Embryonic facial prominence (tissue), 1 donor: ENCODE data around the gene BPTF.
"Not testable (repeated sequence)": the region's sequence is repeated elsewhere in the genome, so short reads cannot be mapped to it uniquely, and the experiment has no call there.

Source experiments
- DNase-seq: peaks from one replicate; pipeline ENCODE4 v3.0.0-alpha.2; 2016; ENCODE audit errors: extremely low spot score

Gene BPTF

DNA sequence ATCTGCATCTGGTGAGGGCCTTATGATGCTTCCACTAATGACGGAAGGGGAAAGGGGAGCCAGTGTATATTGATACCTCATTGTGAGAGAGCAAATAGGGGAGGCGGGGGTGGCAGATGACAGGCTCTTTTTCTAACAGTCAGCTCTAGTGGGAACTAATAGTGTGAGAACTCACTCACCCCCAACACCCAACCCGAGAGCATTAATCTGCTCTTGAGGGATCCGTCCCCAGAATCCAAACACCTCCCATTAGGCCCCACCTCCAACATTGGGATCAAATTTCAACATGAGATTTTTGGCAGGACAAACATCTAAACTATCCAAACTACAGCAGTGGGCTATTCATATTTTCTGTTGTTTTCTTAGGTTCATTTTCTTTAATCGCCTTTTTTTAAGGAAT lies 54.4 kb downstream of the BPTF start:
- DNase-seq: no peak

DNA sequence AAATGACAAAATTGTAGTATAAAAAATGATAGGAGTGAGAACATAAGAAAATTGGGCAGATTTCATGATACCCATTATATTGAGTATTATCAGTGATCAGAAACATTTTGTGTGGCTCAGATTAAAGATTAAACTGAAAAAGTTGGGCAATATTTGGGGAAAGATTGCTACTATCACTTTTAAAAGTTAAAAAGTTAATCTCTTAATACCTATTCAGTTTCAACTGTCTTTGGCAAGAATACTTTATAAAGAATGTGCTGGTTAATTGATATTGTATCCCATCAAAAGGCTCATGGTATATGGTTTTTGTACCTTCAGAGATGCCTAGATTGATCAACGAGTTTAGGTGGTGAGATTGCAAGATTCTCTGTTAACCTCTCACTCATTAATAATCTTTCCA lies 55.8 kb downstream of the BPTF start:
- no peak for DNase-seq

DNA sequence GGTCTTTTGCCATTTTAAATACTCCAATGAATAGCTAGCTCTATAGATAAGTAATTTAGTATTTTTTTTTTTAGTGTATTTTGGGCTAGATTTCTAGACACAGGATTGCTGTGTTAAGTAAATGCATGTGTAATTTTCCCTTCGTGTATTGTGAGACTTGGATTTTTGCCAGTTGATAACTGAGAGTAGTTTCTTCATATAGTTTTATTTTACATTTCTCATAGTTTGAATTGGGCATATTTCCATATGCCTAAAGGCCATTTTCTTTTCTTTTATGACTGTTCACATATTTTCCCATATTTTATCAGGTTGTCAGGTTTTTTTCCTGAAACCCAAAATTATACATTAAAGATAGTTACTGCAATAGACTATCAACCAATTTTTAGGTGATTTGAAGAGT lies 59.4 kb downstream of the BPTF start:
- DNase-seq: no peak

DNA sequence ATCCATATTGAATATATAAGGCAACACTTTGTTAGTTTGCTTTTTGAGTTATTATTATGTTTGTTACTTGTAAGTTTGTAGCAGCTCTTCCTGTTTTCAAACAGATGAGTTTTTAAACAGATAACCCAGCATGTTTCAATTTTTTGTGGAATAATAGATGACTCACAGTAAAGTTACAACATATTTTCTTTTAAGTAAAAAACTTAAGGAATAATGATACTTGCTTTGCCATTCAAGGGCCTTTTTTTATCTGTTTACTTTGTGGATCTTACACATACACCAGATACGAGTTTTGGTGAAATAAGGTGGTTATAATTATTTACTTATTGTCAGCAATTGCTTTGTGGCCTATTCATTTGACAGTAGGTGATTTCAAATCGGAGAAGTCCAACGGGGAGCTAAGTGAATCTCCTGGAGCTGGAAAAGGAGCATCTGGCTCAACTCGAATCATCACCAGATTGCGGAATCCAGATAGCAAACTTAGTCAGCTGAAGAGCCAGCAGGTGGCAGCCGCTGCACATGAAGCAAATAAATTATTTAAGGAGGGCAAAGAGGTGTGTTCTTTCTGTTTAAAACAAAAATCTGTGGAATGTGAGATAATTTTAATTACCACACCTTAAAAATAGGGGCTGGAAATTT lies 66.3 kb downstream of the BPTF start:
- no peak for DNase-seq

DNA sequence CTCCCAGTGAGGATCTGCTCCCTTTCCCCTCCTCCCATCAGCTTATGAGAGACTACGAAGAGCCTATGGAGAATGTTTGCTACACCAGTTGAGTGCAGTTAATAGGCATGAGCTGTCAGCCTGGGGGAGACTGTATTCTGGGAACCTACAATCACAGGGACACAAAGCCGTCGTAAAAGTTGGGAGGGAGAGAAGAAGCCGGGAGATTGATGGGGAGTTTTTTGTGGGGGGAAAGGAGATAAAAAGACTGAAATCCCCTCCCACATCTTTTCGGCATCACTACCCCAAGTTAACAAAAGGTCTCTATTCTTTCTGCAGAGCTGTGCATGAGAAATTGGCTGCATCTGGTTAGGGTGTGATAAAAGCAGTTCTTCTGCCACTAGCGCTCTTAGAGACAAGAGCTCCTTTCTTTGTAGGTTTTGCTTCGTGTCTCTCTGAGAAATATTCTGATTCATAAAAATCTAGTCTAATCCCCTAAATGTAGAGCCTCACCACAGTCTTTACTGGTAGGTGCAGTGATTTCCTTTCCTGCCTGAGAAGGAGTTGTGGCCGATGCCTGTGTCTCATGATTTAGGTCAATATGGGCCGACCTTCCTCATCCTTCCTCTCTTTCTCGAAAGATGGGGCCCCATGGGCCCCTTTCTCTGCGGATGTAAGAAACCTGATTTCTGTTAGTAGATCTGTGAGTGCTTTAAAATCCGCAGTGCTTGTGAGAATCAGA lies 77.4 kb downstream of the BPTF start:
- DNase-seq: no peak

DNA sequence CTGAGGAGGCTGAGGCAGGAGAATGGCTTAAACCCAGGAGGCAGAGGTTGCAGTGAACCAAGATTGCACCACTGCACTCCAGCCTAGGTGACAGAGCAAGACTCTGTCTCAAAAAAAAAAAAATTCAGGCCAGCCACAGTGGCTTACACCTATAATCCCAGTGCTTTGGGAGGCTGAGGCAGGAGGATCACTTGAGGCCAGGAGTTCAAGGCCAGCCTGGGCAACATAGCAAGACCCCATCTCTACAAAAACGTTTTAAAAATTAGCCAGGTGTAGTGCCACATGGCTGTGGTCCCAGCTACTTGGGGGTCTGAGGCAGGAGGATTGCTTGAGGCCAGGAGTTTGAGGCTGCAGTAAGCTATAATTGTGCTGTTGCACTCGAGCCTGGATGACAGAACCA lies 80.0 kb downstream of the BPTF start:
- DNase-seq: not testable (repeated sequence)

DNA sequence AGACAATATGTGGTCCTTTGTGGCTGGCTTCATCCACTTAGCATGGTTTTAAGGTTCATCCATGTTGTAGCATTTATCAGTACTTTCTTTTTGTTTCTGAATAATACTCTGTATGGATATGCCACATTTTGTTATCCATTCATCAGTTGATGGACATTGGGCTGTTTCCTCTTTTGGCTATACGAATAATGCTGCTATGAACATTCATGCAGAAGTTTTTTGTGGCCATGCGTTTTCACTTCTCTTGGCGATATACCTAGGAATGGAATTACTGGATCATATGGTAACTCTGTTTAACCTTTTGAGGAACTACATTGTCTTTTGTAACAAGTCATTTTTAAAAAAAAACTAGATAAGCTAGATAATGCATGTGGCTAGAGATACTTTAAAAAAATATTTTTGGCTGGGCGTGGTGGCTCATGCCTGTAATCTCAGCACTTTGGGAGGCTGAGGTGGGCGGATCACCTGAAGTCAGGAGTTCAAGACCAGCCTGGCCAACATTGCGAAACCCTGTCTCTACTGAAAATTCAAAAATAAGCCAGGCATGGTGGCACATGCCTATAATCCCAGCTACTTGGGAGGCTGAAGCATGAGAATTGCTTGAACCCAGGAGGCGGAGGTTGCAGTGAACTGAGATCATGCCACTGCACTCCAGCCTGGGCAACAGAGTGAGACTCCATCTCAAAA lies 85.0 kb downstream of the BPTF start:
- DNase-seq: not testable (repeated sequence)

DNA sequence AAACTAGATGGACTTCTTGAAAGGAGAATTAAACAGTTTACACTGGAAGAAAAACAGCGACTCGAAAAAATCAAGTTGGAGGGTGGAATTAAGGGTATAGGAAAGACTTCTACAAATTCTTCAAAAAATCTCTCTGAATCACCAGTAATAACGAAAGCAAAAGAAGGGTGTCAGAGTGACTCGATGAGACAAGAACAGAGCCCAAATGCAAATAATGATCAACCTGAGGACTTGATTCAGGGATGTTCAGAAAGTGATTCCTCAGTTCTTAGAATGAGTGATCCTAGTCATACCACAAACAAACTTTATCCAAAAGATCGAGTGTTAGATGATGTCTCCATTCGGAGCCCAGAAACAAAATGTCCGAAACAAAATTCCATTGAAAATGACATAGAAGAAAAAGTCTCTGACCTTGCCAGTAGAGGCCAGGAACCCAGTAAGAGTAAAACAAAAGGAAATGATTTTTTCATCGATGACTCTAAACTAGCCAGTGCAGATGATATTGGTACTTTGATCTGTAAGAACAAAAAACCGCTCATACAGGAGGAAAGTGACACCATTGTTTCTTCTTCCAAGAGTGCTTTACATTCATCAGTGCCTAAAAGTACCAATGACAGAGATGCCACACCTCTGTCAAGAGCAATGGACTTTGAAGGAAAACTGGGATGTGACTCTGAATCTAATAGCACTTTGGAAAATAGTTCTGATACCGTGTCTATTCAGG lies 85.9 kb downstream of the BPTF start:
- DNase-seq: no peak

DNA sequence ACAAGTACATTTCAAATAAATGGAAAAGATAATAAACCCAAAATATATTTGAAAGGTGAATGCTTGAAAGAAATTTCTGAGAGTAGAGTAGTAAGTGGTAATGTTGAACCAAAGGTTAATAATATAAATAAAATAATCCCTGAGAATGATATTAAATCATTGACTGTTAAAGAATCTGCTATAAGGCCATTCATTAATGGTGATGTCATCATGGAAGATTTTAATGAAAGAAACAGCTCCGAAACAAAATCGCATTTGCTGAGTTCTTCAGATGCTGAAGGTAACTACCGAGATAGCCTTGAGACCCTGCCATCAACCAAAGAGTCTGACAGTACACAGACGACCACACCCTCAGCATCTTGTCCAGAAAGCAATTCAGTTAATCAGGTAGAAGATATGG lies 86.8 kb downstream of the BPTF start:
- DNase-seq: no peak

DNA sequence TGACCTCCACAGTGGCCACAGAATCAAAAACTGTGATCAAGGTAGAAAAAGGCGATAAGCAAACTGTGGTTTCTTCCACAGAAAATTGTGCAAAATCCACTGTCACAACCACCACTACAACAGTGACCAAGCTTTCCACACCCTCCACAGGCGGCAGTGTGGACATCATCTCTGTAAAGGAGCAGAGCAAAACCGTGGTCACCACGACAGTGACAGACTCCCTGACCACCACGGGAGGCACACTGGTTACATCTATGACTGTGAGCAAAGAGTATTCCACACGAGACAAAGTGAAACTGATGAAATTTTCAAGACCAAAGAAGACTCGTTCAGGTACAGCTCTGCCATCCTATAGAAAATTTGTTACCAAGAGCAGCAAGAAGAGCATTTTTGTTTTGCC lies 87.4 kb downstream of the BPTF start:
- DNase-seq: no peak

DNA sequence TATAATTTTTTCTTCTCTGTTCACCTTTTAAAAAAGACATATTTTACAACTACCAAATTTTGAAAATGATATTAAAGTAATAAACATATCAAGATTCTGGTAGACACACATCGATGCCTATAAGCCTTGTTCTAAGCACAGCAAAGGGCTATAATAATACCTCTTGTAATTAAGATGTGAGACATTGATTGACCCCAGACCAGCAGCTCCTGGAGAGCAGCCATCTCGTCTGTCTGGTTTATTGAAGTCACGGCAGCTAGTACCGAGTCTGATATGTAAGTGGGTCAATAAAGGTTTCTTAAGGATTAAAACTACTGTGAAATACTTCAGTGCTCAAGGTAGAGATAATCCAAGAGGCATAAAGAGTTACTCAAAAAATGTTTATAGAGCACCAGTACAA lies 94.9 kb downstream of the BPTF start:
- DNase-seq: no peak

DNA sequence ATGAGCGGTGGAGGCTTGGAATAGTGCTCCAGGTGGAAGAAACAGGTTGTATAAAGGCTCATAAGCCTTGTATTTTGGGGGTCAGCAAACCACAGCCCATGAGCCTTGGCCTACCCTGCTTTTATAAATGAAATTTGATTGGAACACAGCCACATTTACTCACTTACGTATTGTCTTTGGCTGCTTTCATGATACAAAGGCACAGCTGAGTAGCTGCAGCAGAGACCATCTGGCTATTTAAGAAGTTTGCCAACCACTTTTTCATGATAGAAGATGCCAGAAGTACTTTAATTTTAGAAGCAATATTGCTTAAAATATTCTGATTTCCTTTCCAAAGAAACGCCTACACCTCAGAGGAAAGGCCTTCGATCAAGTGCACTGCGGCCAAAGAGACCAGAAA lies 97.2 kb downstream of the BPTF start:
- no peak for DNase-seq

DNA sequence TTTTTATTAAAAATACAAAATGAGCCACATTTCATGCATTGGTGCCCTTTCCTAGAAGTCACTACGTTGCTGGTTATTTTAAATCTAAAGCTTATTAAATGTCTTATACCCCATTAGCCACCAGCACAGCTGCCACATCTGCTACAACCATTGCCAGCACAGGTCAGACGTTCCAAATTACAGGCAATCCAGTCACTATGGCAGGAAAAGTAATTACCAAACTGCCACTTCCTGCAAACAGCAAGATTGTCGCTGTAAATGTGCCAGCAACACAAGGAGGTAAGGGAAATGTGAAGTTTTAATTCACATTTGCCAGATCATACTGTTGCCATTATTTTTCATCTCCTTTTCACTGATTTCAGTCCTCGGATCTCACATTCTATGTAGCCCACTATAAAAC lies 103.5 kb downstream of the BPTF start:
- DNase-seq: not testable (repeated sequence)

DNA sequence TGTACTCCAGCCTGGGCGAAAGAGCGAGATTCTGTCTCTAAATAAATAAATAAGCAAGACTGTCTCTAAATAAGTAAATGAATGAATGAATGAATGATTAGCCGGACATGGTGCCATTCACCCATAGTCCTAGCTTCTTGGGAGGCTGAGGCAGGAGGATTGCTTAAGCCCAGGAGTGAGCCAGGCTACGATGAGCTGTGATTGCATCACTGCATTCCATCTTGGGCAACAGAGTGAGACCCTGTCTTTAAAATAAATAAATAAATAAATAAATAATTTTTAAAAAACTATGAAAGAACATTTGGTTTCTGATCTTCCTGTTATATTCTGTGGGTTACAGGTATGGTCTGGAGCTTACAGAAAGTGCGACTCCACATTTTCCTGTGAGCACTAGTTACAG lies 105.9 kb downstream of the BPTF start:
- DNase-seq: no peak

DNA sequence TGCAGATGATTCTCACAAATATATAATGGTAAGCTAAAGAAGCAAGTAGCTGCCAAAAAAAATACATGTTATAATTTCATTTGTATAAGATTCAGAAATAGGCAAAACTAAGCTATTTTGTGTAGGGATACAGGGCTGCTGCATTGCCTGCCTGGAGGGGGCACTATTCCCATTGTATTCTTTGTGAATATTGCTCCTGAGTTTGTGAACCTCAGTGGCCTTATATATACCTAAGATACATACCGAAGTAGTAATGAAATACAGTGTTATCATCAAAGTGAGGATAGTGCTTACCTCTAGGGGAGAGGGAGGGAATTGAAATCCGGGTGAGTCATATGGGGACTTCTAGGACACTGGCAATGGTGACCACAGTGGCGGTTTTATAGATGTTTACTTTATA lies 117.5 kb downstream of the BPTF start:
- DNase-seq: no peak

DNA sequence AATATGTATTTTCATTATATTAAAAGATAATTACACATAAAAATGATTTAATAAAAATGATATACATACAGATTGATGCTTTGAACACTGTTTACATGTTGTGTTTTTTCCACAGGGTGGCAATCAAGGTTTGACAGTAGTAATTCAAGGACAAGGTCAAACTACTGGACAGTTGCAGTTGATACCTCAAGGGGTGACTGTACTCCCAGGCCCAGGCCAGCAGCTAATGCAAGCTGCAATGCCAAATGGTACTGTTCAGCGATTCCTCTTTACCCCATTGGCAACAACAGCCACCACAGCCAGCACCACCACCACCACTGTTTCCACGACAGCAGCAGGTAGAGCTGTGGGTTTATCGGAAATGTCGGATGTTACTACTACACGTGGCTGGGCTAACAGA lies 118.7 kb downstream of the BPTF start:
- no peak for DNase-seq

DNA sequence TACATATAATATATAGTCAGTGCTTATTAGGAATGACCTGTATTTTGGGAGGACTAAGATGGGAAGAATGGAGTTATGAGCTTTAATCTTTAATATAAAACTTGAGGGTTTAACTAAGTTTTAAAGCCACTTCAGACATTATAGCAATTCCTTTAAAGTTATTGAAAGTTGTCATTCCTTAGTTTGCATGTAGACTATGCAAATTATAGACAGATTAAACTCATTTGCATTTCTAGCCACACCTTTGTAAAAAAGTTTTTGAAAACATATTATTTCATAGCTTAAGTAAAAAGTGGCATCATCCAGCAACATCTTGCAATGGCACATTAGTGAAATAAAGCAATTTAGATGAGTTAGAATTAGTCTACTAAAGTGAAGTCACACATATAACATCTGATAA lies 121.2 kb downstream of the BPTF start:
- DNase-seq: no peak

DNA sequence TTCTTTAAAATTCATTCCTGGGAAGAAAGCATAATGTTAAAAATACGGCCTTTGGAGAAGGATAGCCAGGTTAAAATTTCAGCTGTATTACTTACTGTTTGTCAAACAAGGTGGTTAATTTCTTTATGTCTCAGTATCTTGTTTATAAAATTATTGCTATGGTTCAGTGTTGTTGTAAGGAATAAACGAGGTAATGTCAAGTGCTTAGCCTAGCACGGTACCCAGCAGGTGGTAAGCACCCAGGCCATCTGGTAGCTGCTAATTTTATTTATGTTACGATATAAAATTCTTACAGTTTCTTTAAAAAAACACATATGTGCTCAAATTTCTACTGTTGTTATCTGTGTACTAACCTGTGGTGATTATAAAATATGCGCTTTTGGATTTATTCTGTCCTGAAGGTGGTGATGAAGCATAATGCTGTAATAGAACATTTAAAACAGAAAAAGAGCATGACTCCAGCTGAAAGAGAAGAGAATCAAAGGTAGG lies 122.1 kb downstream of the BPTF start:
- no peak for DNase-seq

DNA sequence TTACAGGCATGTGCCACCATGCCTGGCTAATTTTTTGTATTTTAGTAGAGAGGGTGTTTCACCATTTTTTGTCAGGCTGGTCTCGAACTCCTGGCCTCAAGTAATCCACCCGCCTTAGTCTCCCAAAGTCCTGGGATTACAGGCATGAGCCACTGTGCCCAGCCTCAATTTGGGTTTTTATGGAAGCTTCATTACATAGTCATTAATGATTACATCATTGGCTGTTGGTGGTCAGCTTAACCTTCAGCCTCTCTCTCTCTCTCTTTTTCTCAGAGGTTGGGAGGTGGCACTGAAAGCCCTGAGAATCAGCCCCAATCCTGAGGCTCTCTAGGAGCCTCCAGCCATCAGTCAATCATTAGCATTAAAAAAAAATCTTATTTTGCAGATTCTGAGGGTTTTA lies 125.6 kb downstream of the BPTF start:
- no peak for DNase-seq

DNA sequence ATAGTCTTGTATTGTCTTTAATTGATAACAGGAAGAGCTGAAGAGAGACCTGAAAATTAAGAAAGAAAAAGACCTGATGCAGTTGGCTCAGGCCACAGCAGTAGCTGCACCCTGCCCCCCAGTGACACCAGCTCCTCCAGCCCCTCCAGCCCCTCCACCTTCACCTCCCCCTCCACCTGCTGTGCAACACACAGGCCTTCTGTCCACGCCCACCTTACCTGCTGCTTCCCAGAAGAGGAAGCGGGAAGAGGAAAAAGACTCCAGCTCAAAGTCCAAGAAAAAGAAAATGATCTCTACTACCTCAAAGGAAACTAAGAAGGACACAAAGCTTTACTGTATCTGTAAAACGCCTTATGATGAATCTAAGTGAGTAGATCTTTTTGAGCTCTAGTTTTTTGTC lies 134.2 kb downstream of the BPTF start:
- DNase-seq: no peak

DNA sequence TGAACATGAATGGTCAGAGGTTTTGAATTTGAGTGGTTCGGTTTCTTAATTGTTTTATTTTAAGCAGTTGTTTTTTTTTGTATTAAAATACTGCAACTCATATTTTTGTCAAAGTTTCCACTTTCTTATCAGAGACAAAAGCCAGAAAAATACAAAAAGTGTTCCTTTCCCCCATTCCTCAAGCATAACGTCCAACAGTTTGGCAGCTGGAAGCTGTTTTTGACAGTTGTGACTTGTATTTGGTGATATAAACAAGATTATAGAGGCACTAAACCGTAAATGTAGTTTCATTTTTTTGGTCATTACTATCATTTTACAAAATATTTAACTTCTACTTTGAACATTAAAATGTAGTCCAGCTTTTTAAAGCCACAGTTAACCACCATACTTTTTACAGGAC lies 135.0 kb downstream of the BPTF start:
- DNase-seq: not testable (repeated sequence)

DNA sequence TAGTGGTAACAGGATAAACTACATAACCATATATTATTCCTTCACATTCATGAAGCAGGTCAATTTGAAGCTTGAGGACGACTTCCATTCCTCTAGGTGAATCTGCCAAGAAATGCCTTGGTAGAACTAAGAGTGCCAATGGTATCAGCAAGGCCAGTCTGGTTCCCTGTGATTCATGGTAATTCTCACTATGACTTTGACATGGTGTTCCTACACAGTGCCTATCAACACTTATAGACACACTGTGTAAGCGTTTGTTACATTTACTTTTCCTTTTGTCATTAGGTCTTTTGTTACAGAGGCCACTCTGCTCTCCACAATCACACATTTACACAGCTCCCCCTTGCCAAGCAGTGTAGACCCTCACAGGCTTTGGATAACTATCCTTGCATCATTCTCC lies 136.9 kb downstream of the BPTF start:
- not testable (repeated sequence) for DNase-seq
